Colonic mucosa (tissue), 4 donors: ENCODE results near the gene UNK. TPM values are rescaled to one million over a fixed set of nuclear protein-coding genes. Genes with fewer than 3 reads are reported as not detected.

Experiments used
- DNase-seq: peaks from one replicate; pipeline ENCODE4 v3.0.0-alpha.2; 2020
- H3K27ac ChIP-seq: fragments of 200-600 bp; one replicate; pipeline ENCODE4 v1.8.0; 2021
- H3K27me3 ChIP-seq: fragments of 200-600 bp; one replicate; pipeline ENCODE4 v1.8.0; 2021
- H3K36me3 ChIP-seq: fragments of 200-600 bp; one replicate; pipeline ENCODE4 v1.8.0; 2021
- H3K4me1 ChIP-seq: fragments of 200-600 bp; one replicate; pipeline ENCODE4 v1.8.0; 2021; ENCODE audit warnings: mild to moderate bottlenecking
- H3K4me3 ChIP-seq: fragments of 200-600 bp; one replicate; pipeline ENCODE4 v1.8.0; 2021
- H3K9ac ChIP-seq, 2 donors: one replicate each; pipeline ENCODE4 v1.7.0; 2013; ENCODE audit warnings: control low read depth in 2 of 2, low read depth in 2 of 2, low read length in 2 of 2
- H3K9me3 ChIP-seq: fragments of 200-600 bp; one replicate; pipeline ENCODE4 v1.8.0; 2021
- intact Hi-C: fragments of 100-400 bp; cut with DNase I; formaldehyde crosslinking; loops from one replicate; pipeline ENCODE4 v1.14.1; 2022
- total RNA-seq, 2 donors: library from RNA; stranded (reverse); fragmentation: NEBNext Ultra II Directional in 1 of 2; extraction: Animal tissue kit (Norgen Biotek cat#: 25700) in 1 of 2; gene quantifications; one replicate each; pipeline ENCODE4 v1.2.1, GENCODE V29; 2021
- TF ChIP-seq, protein P1 (sequence below): fragments of 200-600 bp; IDR thresholded peaks from one replicate; pipeline ENCODE4 v1.8.0; 2022; ENCODE audit warnings: antibody characterized with exemption, mild to moderate bottlenecking
- donor health status: healthy.
- donor health status: DM: no; HTN: no; CAD: no.
- donor health status: DM: no; HTN: no; CAD: no.

The UNK gene
- total RNA-seq, 2 donors from 2014 or later = 18.4 to 26.0 TPM

DNA sequence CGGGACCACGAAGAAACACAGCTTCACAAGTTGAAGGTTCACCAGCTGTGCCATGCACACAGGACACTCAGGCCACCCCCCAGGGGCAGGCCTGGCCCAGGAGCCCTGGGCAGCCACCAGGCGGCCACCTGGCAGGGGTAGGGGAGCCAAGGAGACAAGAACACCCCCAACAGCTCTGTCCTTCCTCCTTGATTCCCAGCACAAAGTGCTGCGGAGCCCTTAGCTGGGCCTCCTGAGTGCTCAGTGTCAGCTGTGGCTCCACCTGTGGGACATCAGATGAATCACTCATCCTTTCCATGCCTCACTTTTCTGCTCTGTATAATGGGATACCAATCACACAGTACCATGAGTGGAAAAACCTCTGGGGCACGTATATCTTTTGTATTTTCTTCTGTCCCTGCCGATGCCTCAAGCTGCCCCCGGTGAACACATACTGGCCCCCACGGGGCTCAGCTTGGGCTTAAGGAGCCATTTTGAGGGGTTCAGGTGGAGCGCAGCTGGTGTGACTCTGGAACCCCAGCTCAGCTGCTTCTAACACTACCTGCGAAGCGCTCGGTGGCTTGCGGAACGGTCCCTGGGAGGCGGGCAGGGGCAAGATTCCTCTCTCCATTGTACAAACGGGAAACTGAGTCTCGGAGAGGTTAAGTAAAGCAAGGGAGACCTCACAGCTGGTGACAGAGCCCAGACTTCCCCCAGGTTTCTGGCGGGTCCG lies 31.6 kb upstream of the UNK start:
- intact Hi-C loops = no loop called here
- Histone ChIP-seq H3K9me3 (no peaks in the 10 kb centered on the region), H3K4me1 (no peaks in the 10 kb centered on the region), H3K9ac (peak overlapping the region in 1 of 2 donors; percentile 53), H3K27me3 (no peaks in the 10 kb centered on the region), H3K36me3 (peaks cover 30% of the 10 kb centered on the region), H3K4me3 (peak overlapping the region; percentile 32), H3K27ac (no peak overlapping the region)
- no peak for DNase-seq
- TF ChIP-seq, protein P1, sequence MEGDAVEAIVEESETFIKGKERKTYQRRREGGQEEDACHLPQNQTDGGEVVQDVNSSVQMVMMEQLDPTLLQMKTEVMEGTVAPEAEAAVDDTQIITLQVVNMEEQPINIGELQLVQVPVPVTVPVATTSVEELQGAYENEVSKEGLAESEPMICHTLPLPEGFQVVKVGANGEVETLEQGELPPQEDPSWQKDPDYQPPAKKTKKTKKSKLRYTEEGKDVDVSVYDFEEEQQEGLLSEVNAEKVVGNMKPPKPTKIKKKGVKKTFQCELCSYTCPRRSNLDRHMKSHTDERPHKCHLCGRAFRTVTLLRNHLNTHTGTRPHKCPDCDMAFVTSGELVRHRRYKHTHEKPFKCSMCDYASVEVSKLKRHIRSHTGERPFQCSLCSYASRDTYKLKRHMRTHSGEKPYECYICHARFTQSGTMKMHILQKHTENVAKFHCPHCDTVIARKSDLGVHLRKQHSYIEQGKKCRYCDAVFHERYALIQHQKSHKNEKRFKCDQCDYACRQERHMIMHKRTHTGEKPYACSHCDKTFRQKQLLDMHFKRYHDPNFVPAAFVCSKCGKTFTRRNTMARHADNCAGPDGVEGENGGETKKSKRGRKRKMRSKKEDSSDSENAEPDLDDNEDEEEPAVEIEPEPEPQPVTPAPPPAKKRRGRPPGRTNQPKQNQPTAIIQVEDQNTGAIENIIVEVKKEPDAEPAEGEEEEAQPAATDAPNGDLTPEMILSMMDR = no peak

DNA sequence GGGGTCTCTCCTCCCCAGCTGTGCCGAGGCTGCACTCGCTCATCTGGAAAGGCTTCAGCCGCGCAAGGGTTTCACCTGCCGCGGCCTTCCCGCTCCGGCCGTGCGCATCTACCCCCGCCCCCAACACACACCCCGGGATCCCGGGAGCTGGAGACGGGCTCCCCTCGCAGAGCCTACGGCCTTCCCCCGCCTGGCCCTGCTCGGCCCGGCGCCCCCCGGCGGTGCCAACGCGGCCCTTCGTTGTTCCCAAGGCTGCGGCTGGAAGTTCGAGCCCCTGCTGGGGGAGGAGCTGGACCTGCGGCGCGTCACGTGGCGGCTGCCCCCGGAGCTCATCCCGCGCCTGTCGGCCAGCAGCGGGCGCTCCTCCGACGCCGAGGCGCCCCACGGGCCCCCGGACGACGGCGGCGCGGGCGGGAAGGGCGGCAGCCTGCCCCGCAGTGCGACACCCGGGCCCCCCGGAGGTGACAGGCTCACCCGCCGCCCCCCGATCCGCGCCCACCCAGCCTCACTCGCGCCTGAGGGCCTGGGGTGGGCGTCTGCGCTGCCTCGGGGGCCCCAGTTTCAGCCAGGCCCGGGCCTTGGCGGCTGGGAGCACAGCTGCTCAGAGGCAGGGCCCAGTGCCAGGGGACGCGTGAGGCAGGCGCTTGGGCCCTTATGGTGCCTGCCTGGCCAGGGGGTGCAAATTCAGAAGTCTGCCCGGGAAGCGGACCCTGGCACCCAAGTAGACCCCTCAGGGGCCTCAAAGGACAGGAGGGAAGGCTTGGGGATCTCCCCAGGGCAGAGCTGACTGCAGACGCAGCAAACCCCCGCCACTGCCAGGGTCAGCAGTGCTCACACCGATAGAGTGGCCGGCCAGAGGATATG lies 30.9 kb upstream of the UNK start:
- Histone ChIP-seq H3K4me3 (peak overlapping the region; percentile 32), H3K27ac (no peak overlapping the region), H3K9me3 (no peaks in the 10 kb centered on the region), H3K9ac (peak overlapping the region in 1 of 2 donors; percentile 53), H3K36me3 (peaks cover 35% of the 10 kb centered on the region), H3K4me1 (no peaks in the 10 kb centered on the region), H3K27me3 (no peaks in the 10 kb centered on the region)
- intact Hi-C loops = no loop called here
- TF ChIP-seq, protein P1 = no peak
- DNase-seq = peak; percentile 48

DNA sequence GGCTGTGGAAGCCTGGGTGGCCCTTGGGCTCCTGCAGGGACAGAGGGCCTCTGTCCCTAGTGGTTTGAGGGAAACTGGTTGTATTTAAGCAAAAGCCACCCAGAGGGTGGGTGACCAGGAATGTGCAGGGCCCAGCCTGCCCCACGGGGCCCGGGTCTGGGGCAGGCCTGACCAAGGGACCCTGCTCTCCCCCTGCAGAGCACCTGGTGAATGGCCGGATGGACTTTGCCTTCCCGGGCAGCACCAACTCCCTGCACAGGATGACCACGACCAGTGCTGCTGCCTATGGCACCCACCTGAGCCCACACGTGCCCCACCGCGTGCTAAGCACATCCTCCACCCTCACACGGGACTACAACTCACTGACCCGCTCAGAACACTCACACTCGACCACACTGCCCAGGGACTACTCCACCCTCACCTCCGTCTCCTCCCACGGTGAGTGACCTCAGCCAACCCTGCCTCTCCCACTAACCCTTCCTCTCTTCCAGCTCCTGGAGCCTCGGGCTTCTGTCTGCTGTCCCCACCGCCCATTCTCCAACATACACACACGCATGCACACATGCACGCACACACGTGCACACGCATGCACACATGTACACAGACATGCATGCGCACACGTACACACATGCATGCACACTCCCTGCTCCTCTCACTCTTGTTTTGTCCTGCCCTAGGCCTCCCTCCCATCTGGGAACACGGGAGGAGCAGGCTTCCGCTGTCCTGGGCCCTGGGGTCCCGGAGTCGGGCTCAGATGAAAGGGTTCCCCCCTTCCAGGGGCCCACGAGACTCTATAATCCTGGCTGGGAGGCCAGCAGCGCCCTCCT lies 30.0 kb upstream of the UNK start:
- Histone ChIP-seq H3K4me3 (no peak overlapping the region), H3K36me3 (peaks cover 35% of the 10 kb centered on the region), H3K4me1 (no peaks in the 10 kb centered on the region), H3K27me3 (no peaks in the 10 kb centered on the region), H3K9ac (no peak overlapping the region), H3K27ac (no peak overlapping the region), H3K9me3 (no peaks in the 10 kb centered on the region)
- intact Hi-C loops = no loop called here
- no peak for DNase-seq
- TF ChIP-seq, protein P1 = no peak

DNA sequence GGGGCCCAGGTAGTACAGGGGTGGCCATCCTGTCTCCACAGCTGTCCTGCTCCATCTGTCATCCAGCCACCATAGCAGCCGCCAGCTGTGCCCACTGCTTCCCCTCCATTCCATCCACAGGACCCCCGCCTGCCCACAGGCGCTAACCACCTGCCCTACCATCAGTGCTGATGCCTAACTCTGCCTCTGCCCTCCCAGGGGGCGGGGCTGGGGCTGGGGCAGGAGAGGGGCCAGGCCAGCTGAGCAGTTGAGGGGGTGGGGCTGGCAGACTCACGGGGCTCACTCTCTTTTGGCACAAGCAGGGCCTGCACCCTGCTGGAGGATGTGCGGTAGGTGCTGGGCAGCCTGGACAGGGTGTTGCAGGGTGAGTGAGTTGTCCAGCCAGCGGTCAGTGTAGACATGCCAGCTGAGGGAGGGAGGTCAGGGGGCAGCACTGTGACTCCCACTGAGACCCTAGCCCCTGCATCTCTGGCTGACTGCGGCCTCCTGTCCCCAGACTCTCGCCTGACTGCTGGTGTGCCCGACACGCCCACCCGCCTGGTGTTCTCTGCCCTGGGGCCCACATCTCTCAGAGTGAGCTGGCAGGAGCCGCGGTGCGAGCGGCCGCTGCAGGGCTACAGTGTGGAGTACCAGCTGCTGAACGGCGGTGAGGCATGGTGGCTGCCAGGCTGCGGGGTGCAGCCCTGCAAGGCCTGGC lies 29.3 kb upstream of the UNK start:
- H3K4me1 ChIP-seq = no peaks in the 10 kb centered on the region
- H3K9me3 ChIP-seq = no peaks in the 10 kb centered on the region
- no peak overlapping the region for H3K9ac ChIP-seq
- H3K36me3 ChIP-seq = peaks cover 35% of the 10 kb centered on the region
- TF ChIP-seq, protein P1 = no peak
- no peak for DNase-seq
- no peaks in the 10 kb centered on the region for H3K27me3 ChIP-seq
- intact Hi-C loops = no loop called here
- no peak overlapping the region for H3K27ac ChIP-seq
- no peak overlapping the region for H3K4me3 ChIP-seq

DNA sequence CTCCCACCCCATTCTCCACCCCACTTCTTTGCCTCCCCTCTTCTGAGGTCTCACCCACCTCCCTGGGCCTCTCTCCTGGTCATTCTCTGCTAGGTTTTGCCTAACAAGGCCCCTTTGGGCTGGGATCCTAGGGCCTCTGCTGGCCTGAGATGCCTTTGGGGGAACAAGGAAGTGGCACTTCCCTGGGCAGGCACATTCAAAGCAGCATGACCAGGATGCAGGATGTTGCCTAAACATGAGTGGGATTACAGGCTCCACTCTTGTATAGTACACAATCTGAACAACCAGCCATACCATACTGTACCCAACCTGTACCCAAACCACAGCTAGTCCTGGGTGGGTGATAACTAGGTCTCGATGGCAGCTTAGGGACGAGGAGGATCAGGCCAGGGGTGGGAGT lies 28.6 kb upstream of the UNK start:
- intact Hi-C loops = no loop called here
- H3K9ac ChIP-seq = no peak overlapping the region

More for the DNA sequence above, 28.6 kb upstream of the UNK start:
- H3K27ac ChIP-seq = no peak overlapping the region
- no peaks in the 10 kb centered on the region for H3K9me3 ChIP-seq
- H3K27me3 ChIP-seq = no peaks in the 10 kb centered on the region
- TF ChIP-seq, protein P1 = no peak
- H3K4me3 ChIP-seq = no peak overlapping the region
- DNase-seq = no peak
- H3K36me3 ChIP-seq = peaks cover 35% of the 10 kb centered on the region
- no peaks in the 10 kb centered on the region for H3K4me1 ChIP-seq
